ENCODE measurements around the gene SCTR.

DNA sequence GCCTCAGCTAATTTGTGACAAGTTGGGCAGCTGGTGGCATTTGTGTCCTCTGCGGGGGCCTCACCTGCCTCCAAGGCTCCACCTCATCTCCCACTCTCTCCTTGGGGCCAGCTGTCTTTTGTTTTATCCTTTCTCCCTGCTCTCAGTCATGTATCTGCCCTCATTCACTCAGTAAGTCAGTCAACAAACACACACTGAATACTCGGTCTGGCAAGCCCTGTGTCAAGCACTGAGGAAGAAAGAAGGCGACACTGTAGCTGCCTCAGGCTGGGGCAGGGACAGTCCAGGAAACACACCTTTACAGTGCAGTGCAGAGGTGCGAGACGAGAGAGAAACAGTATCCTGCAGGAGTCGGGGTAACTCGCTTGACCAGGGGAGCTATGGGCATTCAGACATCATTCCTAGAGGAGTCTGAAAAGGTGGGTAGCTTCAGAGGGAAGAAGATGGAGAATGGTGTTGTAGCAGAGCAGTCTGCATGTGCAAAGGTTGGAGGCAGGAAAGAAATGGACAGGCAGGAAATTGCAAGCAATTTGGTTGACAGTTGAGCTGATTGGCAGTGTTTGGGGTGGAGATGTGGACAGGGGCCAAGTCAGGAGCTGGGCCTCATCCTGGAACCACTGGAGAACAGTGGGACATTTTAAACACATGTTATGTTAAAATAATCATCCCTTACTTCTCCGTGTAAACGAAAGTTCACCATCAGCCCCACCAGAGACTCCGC is 34.9 kb downstream of the SCTR start:
- TF ChIP-seq, protein P1, sequence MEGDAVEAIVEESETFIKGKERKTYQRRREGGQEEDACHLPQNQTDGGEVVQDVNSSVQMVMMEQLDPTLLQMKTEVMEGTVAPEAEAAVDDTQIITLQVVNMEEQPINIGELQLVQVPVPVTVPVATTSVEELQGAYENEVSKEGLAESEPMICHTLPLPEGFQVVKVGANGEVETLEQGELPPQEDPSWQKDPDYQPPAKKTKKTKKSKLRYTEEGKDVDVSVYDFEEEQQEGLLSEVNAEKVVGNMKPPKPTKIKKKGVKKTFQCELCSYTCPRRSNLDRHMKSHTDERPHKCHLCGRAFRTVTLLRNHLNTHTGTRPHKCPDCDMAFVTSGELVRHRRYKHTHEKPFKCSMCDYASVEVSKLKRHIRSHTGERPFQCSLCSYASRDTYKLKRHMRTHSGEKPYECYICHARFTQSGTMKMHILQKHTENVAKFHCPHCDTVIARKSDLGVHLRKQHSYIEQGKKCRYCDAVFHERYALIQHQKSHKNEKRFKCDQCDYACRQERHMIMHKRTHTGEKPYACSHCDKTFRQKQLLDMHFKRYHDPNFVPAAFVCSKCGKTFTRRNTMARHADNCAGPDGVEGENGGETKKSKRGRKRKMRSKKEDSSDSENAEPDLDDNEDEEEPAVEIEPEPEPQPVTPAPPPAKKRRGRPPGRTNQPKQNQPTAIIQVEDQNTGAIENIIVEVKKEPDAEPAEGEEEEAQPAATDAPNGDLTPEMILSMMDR (IDR thresholded peaks at IDR 0.05; ENCODE audit: low read depth, low read length), result no peak
- TF ChIP-seq EZH2phosphoT487 (IDR thresholded peaks at IDR 0.05; ENCODE audit: low read depth), result no peak
